Stimulated activated naive CD8-positive, alpha-beta T cell treated with anti-CD3 and anti-CD28 coated beads, Interleukin-15, Interleukin-2, amounts not matched to agents 100 ng/mL and 50 ng/mL, for 24 hours (primary cell): ENCODE data around the gene AP3D1.

ENCODE experiments used
- H3K27ac Mint-ChIP-seq: one replicate; pipeline ENCODE4 v1.8.0; 2021; ENCODE audit warnings: mild to moderate bottlenecking, mixed read lengths
- H3K27me3 Mint-ChIP-seq: one replicate; pipeline ENCODE4 v1.8.0; 2021; ENCODE audit warnings: mixed read lengths
- H3K36me3 Mint-ChIP-seq: one replicate; pipeline ENCODE4 v1.8.0; 2021; ENCODE audit warnings: low read depth, mixed read lengths
- H3K4me1 Mint-ChIP-seq: one replicate; pipeline ENCODE4 v1.8.0; 2021; ENCODE audit warnings: low read depth, mixed read lengths
- H3K4me3 Mint-ChIP-seq: one replicate; pipeline ENCODE4 v1.8.0; 2021; ENCODE audit warnings: mild to moderate bottlenecking, mixed read lengths
- H3K9me3 Mint-ChIP-seq: one replicate; pipeline ENCODE4 v1.8.0; 2021; ENCODE audit warnings: mixed read lengths

AP3D1 gene

DNA sequence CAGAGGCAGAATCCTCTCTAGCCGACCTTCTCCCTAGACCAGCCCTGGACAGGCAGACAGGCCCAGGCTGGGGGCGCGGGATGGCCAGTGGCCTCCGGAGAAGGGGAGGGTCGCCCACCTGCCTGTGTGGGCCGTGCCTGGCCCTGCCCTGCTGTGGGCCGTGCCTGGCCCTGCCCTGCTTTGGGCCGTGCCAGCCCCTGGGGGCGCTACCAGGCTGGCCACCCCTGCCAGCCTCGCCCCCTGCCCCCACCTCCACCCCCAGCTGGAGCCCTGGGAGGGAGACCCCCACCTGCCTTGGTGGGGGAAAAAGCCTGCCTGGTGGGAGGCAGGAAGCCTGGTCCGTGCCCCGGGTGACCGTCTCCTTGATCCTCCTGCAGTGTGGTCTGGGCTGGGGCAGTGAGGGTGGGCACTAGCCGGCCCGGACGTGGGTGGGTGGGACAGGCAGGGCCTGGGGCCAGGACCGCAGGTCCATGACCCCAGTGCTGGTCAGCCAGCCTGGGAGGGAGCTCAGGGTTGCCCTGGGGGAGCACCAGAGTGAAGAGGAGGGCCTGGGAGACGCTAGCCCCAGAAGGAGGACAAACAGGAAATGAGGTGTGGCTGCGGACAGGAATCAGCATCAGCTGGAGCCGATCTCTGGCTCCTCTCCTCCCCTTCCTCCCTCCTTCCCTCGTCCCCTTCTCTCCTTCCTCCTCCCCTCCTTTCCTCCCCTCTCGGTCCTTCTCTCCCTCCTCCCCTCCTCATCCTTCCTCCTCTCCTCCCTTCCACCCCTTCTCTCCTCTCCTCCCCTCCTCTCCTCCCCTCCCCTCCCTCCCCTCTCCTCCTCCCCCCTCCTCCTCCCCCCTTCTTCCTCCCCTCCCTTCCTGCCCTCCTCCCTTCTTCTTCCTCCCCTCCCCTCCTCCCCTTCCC is 95.2 kb downstream of the AP3D1 start:
- Mint-ChIP-seq H3K27ac (peak overlapping the region; percentile 78), H3K4me3 (peak overlapping the region; percentile 52), H3K27me3 (no peaks in the 10 kb centered on the region), H3K9me3 (no peaks in the 10 kb centered on the region), H3K36me3 (no peaks in the 10 kb centered on the region), H3K4me1 (peaks cover 70% of the 10 kb centered on the region)

GRCh38 chr19:2054763-2055162 is 96.6 kb downstream of the AP3D1 start:
- no peak overlapping the region for H3K27ac Mint-ChIP-seq
- H3K36me3 Mint-ChIP-seq: no peaks in the 10 kb centered on the region
- H3K27me3 Mint-ChIP-seq: no peaks in the 10 kb centered on the region
- no peaks in the 10 kb centered on the region for H3K9me3 Mint-ChIP-seq
- peaks cover 60% of the 10 kb centered on the region for H3K4me1 Mint-ChIP-seq
- no peak overlapping the region for H3K4me3 Mint-ChIP-seq

- no peaks in the 10 kb centered on the region for H3K36me3 Mint-ChIP-seq
- no peaks in the 10 kb centered on the region for H3K27me3 Mint-ChIP-seq
- no peak overlapping the region for H3K4me3 Mint-ChIP-seq
- no peak overlapping the region for H3K27ac Mint-ChIP-seq
- peaks cover 66% of the 10 kb centered on the region for H3K4me1 Mint-ChIP-seq
- no peaks in the 10 kb centered on the region for H3K9me3 Mint-ChIP-seq
Measured at GRCh38 chr19:2053601-2054389, 97.6 kb downstream of the AP3D1 start.

GRCh38 chr19:2051773-2052704 is 99.3 kb downstream of the AP3D1 start:
- Mint-ChIP-seq H3K27me3 (no peaks in the 10 kb centered on the region), H3K4me1 (peaks cover 64% of the 10 kb centered on the region), H3K36me3 (no peaks in the 10 kb centered on the region), H3K9me3 (no peaks in the 10 kb centered on the region), H3K27ac (peak overlapping the region; percentile 90), H3K4me3 (peak overlapping the region; percentile 73)

DNA sequence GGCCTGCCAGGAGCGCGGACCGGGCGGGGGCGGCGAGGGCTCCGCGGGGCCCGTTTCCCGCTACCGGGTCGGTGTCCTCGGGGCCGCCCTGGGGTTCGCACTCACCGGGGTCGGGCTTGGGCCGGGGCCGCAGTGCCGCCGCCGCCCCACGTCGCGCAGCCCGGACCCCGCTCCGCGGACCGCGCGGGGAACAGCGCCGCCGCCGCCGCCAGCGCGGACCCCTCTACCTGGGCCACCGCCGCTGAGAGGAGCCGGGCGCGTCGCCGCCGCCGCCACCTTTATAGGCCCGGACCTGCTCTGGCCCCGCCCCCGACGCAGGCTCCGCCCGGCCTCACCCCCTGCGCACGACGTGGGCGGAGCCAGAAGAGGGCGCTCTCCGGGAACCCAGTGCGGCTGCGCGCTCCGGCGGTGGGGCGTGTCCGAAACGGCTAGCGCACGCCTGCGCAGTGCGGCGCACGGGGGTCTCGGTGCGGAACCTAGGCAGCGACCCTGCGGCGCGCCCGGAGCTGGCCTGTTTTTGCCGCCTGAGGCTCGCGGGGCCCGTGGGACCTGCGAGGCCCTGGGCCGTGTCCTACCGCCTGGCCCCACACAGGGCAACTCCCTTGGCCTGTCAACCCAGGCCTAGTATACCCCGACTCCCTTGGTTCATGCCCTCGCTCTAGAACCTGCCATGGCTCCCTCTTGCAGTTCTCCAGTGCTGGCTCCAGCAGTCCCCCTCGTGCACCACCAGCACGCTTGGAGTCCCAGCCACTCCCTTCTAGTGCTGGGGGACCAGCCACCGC is 100.2 kb downstream of the AP3D1 start, which contains the start of gene MKNK2:
Gene MKNK2 (minus strand): TSS at position 254 of the 782 bp plus-strand sequence. CDS start 393 bp downstream, outside the sequence.
- H3K27ac Mint-ChIP-seq: peak within 1 kb of the TSS; percentile 90
- peak within 1 kb of the TSS; percentile 84 for H3K4me3 Mint-ChIP-seq
- H3K9me3 Mint-ChIP-seq: no peaks in the 10 kb centered on the region
- no peaks in the 10 kb centered on the region for H3K27me3 Mint-ChIP-seq
- peaks cover 61% of the 10 kb centered on the region for H3K4me1 Mint-ChIP-seq
- no peaks in the 10 kb centered on the region for H3K36me3 Mint-ChIP-seq
